SK-N-SH treated with all-trans-retinoic acid at 6 μM for 48 hours (cell line): ENCODE results near the gene CLDN14.

Experiments
- ARNTL ChIP-seq: fragments of 450-650 bp; formaldehyde crosslinking; IDR thresholded peaks from 2 replicates; pipeline ENCODE4 v1.5.0; 2020; ENCODE audit warnings: low read depth, mild to moderate bottlenecking, moderate library complexity, borderline replicate concordance
- CREB5 ChIP-seq: fragments of 250-450 bp; sonication (Bioruptor Pico); IDR thresholded peaks from 2 replicates; pipeline ENCODE4 v1.5.1; 2020; ENCODE audit warnings: low read depth, mild to moderate bottlenecking, moderate library complexity
- CSDC2 ChIP-seq: fragments of 250-450 bp; sonication (Bioruptor Pico); IDR thresholded peaks from 2 replicates; pipeline ENCODE4 v1.5.0; 2020; ENCODE audit warnings: mild to moderate bottlenecking, moderate library complexity
- GLIS3 ChIP-seq: fragments of 250-450 bp; sonication (Bioruptor Pico); IDR thresholded peaks from 2 replicates; pipeline ENCODE4 v1.5.0; 2020; ENCODE audit warnings: mild to moderate bottlenecking, moderate library complexity
- PATZ1 ChIP-seq: fragments of 250-450 bp; sonication (Bioruptor Pico); IDR thresholded peaks from 2 replicates; pipeline ENCODE4 v1.8.0; 2020; ENCODE audit warnings: mild to moderate bottlenecking, moderate library complexity, borderline replicate concordance
- PPARA ChIP-seq: fragments of 250-450 bp; sonication (Bioruptor Pico); IDR thresholded peaks from 2 replicates; pipeline ENCODE4 v1.5.0; 2020; ENCODE audit warnings: mild to moderate bottlenecking, borderline replicate concordance
- RARB ChIP-seq: fragments of 250-450 bp; sonication (Bioruptor Pico); IDR thresholded peaks from 2 replicates; pipeline ENCODE4 v1.8.0; 2021; ENCODE audit warnings: mild to moderate bottlenecking, moderate library complexity
- SNAI2 ChIP-seq: fragments of 250-450 bp; sonication (Bioruptor Pico); IDR thresholded peaks from 2 replicates; pipeline ENCODE4 v1.5.0; 2020; ENCODE audit warnings: mild to moderate bottlenecking, moderate library complexity
- TSHZ2 ChIP-seq: fragments of 250-450 bp; sonication (Bioruptor Pico); IDR thresholded peaks from 2 replicates; pipeline ENCODE4 v1.5.0; 2020; ENCODE audit warnings: mild to moderate bottlenecking, moderate library complexity
- ZFP3 ChIP-seq: fragments of 250-450 bp; sonication (Bioruptor Pico); IDR thresholded peaks from 2 replicates; pipeline ENCODE4 v1.5.0; 2020; ENCODE audit warnings: mild to moderate bottlenecking, moderate library complexity
- ZFP30 ChIP-seq: fragments of 450-650 bp; formaldehyde crosslinking; IDR thresholded peaks from 2 replicates; pipeline ENCODE4 v1.5.0; 2022; ENCODE audit warnings: mild to moderate bottlenecking, moderate library complexity

- TF ChIP-seq PPARA (CRISPR knock-in tag): no peak
- no peak for TF ChIP-seq CSDC2 (CRISPR knock-in tag)
- no peak for TF ChIP-seq SNAI2
- no peak for TF ChIP-seq ZFP3 (CRISPR knock-in tag)
- TF ChIP-seq PATZ1 (CRISPR knock-in tag): no peak
- no peak for TF ChIP-seq ARNTL (CRISPR knock-in tag)
- TF ChIP-seq GLIS3 (CRISPR knock-in tag): no peak
- no peak for TF ChIP-seq CREB5 (CRISPR knock-in tag)
- no peak for TF ChIP-seq TSHZ2 (CRISPR knock-in tag)
- no peak for TF ChIP-seq RARB (CRISPR knock-in tag)
- no peak for TF ChIP-seq ZFP30 (CRISPR knock-in tag)
These were observed 25.8 kb downstream of the CLDN14 start for GRCh38 chr21:36454093-36454531.
